Stimulated activated CD4-positive, alpha-beta T cell treated with anti-CD3 and anti-CD28 coated beads, Interleukin-1b, Interleukin-23, amount 100 ng/mL, for 1 hour (primary cell): Measurements from ENCODE around the gene SLC2A10.
"Not testable (repeated sequence)": the region's sequence is repeated elsewhere in the genome, so short reads cannot be mapped to it uniquely, and the experiment has no call there.

Source experiments
- DNase-seq, 2 donors: peaks; one replicate each; pipeline ENCODE4 v3.0.0-alpha.2; 2020; ENCODE audit warnings: low read depth in 2 of 2

SLC2A10 gene

GRCh38 chr20:46709459-46710152 lies at the start of gene SLC2A10:
TSS of gene SLC2A10 (plus strand) at chr20:46709649. CDS start at chr20:46709737, 88 bp downstream.
- no peak for DNase-seq

- no peak for DNase-seq
Measured at GRCh38 chr20:46660487-46660886, 49.0 kb upstream of the SLC2A10 start.

GRCh38 chr20:46661659-46662058 lies 47.8 kb upstream of the SLC2A10 start:
- no peak for DNase-seq

DNA sequence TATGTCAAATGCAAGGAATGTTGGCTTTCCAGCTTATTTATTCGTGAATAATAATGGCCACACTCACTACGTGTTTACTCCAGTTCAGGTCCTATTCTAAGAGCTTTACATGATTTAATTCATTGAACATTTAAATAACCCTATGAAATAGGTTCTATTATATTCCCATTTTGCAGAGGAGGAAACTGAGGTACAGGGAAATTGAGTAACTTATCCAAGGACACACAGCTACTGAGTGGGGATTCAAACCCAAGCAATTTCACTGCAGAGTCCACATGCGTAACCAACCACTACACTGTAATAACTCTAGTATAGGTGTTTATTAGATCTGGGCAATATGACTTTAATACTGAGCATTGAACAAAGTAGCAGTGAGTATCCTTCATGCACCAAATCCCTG lies 45.9 kb upstream of the SLC2A10 start:
- no peak for DNase-seq

DNA sequence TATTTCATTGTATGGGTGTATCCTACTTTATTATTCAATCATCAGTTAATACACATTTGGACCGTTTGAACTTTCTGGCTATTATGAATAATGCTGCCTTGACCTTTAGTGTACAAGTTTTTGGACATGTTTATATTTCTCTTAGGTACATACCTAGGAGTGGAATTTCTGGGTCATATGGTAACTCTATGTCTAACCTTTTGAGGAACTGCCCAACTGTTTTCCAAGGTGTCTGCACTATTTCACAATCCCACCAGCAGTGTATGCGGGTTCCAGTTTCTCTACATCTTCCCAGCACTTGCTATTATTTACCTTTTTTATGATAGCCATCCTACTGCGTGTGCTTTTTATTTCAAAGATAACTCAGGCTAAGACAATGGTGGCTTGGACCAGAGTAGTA lies 43.8 kb upstream of the SLC2A10 start:
- DNase-seq = no peak

GRCh38 chr20:46666306-46666705 lies 43.1 kb upstream of the SLC2A10 start:
- no peak for DNase-seq

GRCh38 chr20:46666818-46667515 lies 42.5 kb upstream of the SLC2A10 start:
- no peak for DNase-seq

- no peak for DNase-seq
Measured at GRCh38 chr20:46670228-46670584, 39.2 kb upstream of the SLC2A10 start.

DNA sequence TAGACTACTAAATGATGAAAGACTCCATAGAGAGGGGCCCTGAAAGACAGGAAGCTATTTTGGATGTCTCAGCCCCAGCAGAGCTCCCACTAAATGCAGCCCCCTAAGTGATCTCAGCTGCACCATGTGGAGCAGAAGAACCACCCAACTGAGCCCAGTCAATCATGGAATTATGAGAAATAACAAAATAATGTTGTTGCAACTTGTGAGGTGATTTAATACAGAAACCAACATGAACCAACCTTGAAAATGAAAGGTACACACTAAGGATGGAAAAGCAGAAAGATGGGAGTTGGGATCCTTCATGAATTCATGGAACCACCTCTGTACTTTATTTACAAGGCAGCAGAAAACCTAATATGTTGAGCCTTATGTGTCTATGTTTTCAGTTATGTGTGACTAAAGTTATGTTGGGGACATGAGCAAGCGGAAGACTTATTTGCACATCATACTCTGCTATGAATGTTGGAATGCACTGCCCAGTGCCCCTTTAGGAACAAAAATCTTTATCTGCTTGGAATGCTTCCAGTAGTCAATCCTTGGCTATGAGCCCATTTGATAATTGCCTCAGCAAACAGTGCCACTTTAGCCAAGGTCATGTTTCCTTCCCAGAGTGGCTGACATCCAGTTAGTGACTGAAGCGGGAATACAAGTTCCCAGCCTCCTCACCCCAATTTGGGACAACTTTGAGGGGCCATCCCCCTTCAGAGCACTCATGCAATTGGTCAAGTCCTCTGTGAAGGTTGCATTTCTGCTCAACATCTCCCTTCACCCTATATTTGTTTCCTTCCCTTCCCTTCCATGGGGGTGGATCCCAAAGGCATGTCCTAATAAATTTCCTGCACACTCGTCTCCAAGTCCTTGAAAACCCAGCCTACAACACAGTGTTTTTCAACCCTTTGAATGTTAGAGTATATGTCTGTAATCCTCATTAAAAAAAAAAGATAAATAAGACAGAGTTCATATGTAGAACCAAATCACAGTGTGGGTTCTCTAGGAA lies 38.6 kb upstream of the SLC2A10 start:
- no peak for DNase-seq

GRCh38 chr20:46671866-46672542 lies 37.4 kb upstream of the SLC2A10 start:
- no peak for DNase-seq

DNA sequence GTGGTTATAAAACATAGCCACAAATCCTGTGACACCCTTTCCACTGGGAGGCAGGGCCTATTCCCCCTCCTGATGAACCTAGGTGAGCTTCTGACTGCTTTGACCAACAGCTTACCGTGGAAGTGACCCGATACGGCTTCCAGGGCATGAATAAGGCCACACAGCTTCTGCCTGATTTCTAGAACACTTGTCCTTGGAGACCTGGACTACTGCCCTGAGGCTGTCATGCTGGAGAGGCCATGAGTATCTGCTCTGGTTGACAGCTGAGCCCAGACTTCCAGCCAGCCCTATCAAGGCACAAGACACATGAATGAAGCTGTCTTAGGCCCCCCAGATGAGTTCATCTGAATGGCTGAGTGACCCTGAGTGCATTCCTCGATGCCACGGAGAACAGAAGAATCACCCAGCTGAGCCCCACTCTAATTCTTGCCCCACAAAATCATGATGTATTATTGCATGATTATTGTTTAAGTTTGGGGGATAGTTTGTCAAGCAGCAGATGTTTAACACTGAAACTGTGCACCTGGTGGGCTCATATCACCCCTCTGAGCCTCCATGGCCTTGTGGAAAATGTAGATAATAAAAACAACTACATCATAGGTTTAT lies 36.8 kb upstream of the SLC2A10 start:
- no peak for DNase-seq

GRCh38 chr20:46673394-46674252 lies 35.8 kb upstream of the SLC2A10 start:
- DNase-seq = no peak

GRCh38 chr20:46674253-46675083 lies 35.0 kb upstream of the SLC2A10 start:
- no peak for DNase-seq

GRCh38 chr20:46676649-46677316 lies 32.7 kb upstream of the SLC2A10 start:
- DNase-seq = not testable (repeated sequence)

DNA sequence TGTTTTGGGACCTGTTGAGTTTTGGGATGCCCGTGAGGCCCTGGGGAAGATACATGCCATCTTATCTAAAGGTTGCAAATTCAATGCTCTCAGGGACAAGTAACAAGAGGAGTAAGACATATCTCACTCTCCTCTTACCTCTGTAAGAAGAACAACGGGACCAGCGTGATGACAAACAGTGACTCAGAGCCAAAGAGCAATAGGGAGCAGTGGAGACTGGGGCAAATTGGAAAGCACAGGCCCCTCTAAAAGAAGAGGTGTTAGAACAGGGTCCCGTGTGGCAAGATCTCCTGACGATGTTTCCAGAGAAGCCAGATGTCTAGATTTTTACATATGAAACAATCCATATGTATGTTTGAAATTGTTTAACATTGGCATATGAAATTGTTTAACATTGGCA lies 31.8 kb upstream of the SLC2A10 start:
- no peak for DNase-seq

DNA sequence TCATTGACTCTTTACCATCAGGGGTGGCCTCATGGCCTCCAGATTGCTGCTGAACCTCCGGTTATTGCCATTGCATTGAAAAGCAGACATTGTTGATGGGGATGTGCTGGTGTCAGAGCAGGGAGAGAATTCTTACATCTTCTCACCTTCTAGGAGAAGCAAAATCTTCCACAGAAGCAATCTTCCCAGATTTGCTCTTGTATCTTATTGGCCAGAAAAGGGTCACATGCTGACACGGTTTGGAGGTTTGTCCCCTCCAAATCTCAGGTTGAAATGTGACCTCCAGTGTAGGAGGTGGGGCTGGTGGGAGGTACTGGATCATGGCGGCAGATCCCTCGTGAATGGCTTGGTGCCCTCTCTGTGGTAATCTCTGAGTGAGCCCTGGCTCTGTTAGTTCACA lies 30.9 kb upstream of the SLC2A10 start:
- DNase-seq = no peak

DNA sequence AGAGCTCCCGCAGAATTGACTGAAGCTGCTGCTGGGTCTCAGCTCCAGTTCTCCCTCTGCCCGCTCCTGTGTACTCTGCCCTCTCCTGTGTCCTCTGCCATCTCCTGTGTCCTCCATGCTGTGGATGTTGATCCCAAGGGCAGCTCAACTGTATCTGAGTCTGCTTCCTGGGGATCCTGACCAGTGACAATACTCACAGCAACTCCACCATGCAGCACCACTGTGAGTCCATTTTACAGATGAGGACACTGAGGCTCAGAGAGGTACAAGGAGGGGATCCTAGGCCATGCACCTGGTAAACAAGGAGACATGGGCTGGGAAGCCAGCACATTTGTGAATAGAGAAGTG lies 28.8 kb upstream of the SLC2A10 start:
- DNase-seq = no peak

- peak; percentile 19 to 54 for DNase-seq
Measured at GRCh38 chr20:46681032-46681854, 28.2 kb upstream of the SLC2A10 start.
